ENCODE data around the gene UBE2I. TPM values are rescaled to one million over a fixed set of nuclear protein-coding genes. Genes with fewer than 3 reads are reported as not detected.

The UBE2I gene
- total RNA-seq, 2 donors from 2014 or later, result 101 to 143 TPM

- no peak for DNase-seq
- H3K4me1 ChIP-seq, result peaks cover 6% of the 10 kb centered on the region
- H3K4me3 ChIP-seq, result no peak overlapping the region
- no peaks in the 10 kb centered on the region for H3K9me3 ChIP-seq
- H3K27ac ChIP-seq, result no peak overlapping the region
- intact Hi-C loops (cut with DNase I), result no loop called here
- peaks cover 5% of the 10 kb centered on the region for H3K27me3 ChIP-seq
- H3K36me3 ChIP-seq, result no peaks in the 10 kb centered on the region
- H3K9ac ChIP-seq (ENCODE audit: low read depth in 2 of 2, low read length in 2 of 2), result no peak overlapping the region
- TF ChIP-seq CTCF (IDR thresholded peaks at IDR 0.05), result no peak
Measured at GRCh38 chr16:1340730-1341494, 31.5 kb downstream of the UBE2I start.

DNA sequence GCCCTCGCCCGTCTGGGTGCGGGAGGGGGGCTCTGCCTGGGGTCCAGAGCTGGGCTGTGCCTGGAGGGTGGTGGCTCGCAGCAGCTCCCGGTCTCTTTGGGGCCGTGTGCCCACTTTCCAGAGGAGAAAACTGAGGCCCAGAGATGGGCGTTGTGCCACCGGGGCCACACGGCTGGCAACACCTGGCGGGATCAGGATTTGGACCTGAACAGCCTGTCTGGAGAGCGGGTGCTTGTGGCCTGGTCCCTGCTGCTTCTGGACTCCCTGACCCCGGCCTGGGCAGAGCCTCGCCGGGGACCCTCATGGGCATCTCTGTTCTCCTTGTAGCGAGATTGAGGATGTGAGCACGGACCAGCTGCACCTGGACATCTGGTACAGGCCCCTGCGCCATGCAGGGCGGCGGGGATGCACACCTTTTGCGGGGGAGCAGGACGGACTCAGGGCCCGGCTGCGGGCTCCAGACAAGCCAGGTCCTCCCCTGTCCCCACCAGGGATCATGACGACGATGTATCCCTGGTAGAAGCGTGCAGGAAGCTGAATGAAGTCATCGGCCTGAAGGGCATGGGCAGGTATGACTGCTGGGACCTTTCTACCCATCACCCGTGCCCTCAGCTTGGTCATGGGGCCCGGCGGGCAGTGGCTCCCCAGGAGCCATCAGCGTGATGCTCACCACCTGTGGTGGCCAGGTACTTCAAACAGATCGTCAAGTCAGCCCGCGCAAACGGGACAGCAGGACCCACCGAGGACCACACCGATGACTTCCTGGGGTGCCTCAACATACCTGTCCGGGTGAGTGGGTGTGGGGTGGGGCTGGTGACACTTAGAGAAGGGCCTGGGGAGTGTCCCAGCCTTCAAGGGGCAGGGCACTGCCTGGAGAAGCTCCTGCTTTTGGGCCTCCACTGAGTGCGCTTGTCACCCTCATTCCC is 32.3 kb downstream of the UBE2I start:
- no peak for DNase-seq
- Histone ChIP-seq H3K4me3 (no peak overlapping the region), H3K27ac (no peak overlapping the region), H3K9ac (ENCODE audit: low read depth in 2 of 2, low read length in 2 of 2) (peak overlapping the region in 1 of 2 donors; percentile 40), H3K36me3 (no peaks in the 10 kb centered on the region), H3K9me3 (no peaks in the 10 kb centered on the region), H3K4me1 (peaks cover 6% of the 10 kb centered on the region), H3K27me3 (no peaks in the 10 kb centered on the region)
- intact Hi-C loops (cut with DNase I), result no loop called here
- no peak for TF ChIP-seq CTCF (IDR thresholded peaks at IDR 0.05)

DNA sequence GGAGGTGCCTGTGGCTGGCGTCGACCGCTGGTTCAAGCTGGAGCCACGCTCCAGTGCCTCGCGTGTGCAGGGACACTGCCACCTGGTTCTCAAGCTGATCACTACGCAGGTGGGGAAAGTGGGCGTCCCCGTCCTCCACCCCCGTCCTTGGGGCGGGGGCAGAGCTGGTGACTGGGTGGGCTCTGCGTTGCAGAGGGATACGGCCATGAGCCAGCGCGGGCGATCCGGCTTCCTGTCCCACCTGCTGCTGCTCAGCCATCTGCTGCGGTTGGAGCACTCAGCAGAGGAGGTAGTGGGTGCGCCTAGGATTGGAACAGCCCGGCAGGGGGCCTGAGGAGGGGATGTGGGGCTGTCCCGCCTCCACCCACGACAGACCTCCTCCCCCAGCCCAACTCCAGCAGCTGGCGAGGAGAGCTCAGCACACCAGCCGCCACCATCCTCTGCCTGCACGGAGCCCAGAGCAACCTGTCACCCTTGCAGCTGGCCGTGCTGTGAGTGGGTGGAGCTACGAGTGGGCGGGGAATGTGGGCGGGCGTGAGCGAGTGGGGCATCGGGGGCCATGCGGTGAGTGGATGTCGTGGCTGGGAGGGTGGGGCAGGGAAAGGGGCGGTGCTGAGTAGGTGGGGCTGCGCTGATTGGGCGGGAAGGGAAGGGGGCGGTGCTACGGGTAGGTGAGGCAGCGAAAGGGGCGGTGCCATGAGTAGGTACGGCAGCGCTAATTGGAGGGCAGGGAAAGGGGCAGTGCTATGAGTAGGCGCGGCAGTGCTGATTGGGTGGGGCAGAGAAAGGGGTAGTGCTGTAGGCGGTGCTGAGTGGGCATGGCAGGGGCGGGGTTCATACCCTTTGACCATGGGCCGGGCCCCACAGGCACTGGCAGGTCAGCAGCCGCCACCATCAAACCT is 33.3 kb downstream of the UBE2I start:
- Histone ChIP-seq H3K4me3 (peak overlapping the region; percentile 30), H3K36me3 (no peaks in the 10 kb centered on the region), H3K27me3 (no peaks in the 10 kb centered on the region), H3K9me3 (no peaks in the 10 kb centered on the region), H3K9ac (ENCODE audit: low read depth in 2 of 2, low read length in 2 of 2) (peak overlapping the region in 1 of 2 donors; percentile 40), H3K27ac (no peak overlapping the region), H3K4me1 (peaks cover 6% of the 10 kb centered on the region)
- DNase-seq, result peak; percentile 99
- no peak for TF ChIP-seq CTCF (IDR thresholded peaks at IDR 0.05)
- intact Hi-C loops (cut with DNase I), result no loop called here

- Histone ChIP-seq H3K9ac (ENCODE audit: low read depth in 2 of 2, low read length in 2 of 2) (peak overlapping the region in 1 of 2 donors; percentile 30), H3K27ac (no peak overlapping the region), H3K27me3 (no peaks in the 10 kb centered on the region), H3K9me3 (no peaks in the 10 kb centered on the region), H3K4me1 (peaks cover 6% of the 10 kb centered on the region), H3K36me3 (no peaks in the 10 kb centered on the region), H3K4me3 (peak overlapping the region; percentile 30)
- TF ChIP-seq CTCF (IDR thresholded peaks at IDR 0.05), result no peak
- DNase-seq, result peak; percentile 30
- intact Hi-C loops (cut with DNase I), result no loop called here
Measured at GRCh38 chr16:1343428-1344242, 34.2 kb downstream of the UBE2I start.

Measured in colonic mucosa (tissue), 4 donors.